ENCODE results near the gene ARMC3. TPM values are rescaled to one million over a fixed set of nuclear protein-coding genes. Genes with fewer than 3 reads are reported as not detected.

The ARMC3 gene
- total and polyA plus RNA-seq, 9 of the 15 experiments (the other 6 are each of a cell fraction or from before 2014, with no cell fraction given) = 0.33 to 1.1 (median 0.62) TPM

DNA sequence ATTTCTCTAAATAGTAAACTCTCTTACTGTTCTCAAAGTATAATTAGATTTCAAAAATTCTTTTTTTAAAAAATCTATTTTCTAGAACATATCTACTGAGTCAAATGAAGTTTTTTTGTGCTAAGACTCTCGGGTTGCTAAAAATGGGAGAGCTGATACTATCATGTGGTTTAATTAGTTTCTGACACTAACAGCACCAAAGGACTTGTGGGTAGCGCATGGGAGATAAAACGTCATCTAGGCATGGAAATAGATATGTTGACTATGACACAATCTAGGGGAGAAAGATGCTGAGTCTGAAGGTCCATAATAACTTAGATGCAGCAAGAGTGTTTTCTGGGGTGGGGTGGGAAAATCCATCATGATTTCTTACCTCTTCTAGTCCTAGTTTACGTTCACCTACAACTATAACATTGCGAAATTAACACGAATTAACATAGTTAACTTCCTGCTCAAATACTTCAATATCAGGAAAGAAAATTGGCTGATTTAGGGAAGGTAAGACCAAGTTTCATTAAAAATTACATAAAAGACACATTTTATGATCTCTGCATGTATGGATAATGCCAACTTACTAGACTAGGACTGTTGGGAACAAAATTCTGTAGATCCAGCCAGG lies 14.3 kb upstream of the ARMC3 start (continued):
- TF ChIP-seq, protein P1, sequence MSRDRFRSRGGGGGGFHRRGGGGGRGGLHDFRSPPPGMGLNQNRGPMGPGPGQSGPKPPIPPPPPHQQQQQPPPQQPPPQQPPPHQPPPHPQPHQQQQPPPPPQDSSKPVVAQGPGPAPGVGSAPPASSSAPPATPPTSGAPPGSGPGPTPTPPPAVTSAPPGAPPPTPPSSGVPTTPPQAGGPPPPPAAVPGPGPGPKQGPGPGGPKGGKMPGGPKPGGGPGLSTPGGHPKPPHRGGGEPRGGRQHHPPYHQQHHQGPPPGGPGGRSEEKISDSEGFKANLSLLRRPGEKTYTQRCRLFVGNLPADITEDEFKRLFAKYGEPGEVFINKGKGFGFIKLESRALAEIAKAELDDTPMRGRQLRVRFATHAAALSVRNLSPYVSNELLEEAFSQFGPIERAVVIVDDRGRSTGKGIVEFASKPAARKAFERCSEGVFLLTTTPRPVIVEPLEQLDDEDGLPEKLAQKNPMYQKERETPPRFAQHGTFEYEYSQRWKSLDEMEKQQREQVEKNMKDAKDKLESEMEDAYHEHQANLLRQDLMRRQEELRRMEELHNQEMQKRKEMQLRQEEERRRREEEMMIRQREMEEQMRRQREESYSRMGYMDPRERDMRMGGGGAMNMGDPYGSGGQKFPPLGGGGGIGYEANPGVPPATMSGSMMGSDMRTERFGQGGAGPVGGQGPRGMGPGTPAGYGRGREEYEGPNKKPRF (IDR thresholded peaks at IDR 0.05; ENCODE audit: low read depth, low read length) = no peak
- no peak for TF ChIP-seq ZNF3 (CRISPR knock-in tag; IDR thresholded peaks at IDR 0.05)
- TF ChIP-seq, protein P2, sequence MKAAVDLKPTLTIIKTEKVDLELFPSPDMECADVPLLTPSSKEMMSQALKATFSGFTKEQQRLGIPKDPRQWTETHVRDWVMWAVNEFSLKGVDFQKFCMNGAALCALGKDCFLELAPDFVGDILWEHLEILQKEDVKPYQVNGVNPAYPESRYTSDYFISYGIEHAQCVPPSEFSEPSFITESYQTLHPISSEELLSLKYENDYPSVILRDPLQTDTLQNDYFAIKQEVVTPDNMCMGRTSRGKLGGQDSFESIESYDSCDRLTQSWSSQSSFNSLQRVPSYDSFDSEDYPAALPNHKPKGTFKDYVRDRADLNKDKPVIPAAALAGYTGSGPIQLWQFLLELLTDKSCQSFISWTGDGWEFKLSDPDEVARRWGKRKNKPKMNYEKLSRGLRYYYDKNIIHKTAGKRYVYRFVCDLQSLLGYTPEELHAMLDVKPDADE (conservative IDR thresholded peaks at IDR 0.05; ENCODE audit: control insufficient read depth, low read depth, low read length) = no peak
- TF ChIP-seq, protein P3, sequence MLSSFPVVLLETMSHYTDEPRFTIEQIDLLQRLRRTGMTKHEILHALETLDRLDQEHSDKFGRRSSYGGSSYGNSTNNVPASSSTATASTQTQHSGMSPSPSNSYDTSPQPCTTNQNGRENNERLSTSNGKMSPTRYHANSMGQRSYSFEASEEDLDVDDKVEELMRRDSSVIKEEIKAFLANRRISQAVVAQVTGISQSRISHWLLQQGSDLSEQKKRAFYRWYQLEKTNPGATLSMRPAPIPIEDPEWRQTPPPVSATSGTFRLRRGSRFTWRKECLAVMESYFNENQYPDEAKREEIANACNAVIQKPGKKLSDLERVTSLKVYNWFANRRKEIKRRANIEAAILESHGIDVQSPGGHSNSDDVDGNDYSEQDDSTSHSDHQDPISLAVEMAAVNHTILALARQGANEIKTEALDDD (IDR thresholded peaks at IDR 0.05) = peak; percentile 33; the same call in 1 of the 2 replicates

DNA sequence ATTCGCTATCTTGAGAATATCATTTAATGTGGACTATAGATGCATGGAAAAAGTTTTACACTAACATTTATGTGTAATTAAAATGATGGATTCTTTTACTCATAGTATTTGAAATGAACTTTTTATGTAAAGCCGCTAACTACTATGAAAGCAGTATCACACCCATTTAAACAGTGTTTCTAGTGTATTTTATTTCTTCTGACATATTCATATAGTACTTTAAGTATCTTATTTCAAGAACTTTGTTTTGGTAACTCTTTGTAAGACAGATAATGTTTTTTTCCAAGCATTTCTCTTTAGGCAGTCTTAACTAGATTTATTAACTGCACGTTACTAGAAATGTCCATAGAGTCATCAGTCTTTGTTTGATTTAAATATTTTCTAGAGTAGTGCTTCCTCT lies 12.5 kb upstream of the ARMC3 start:
- no peak overlapping the region for H3K27ac ChIP-seq (ENCODE audit: extremely low read depth, low read depth, low read length)
- POLR2A ChIA-PET = no interaction called here
- TF ChIP-seq RBM17 (IDR thresholded peaks at IDR 0.05; ENCODE audit: borderline replicate concordance, low read depth, low read length) (no peak), ZC3H8 (IDR thresholded peaks at IDR 0.05) (no peak), SRSF9 (IDR thresholded peaks at IDR 0.05; ENCODE audit: borderline replicate concordance, low read depth, low read length) (no peak), MAZ (CRISPR knock-in tag; conservative IDR thresholded peaks at IDR 0.05 in 1 of 2, IDR thresholded peaks at IDR 0.05 in 1 of 2) (no peak), PML (IDR thresholded peaks at IDR 0.05; ENCODE audit: low read length) (no peak), ETV5 (CRISPR knock-in tag; IDR thresholded peaks at IDR 0.05; ENCODE audit: low read depth) (no peak)
- TF ChIP-seq, protein P4, sequence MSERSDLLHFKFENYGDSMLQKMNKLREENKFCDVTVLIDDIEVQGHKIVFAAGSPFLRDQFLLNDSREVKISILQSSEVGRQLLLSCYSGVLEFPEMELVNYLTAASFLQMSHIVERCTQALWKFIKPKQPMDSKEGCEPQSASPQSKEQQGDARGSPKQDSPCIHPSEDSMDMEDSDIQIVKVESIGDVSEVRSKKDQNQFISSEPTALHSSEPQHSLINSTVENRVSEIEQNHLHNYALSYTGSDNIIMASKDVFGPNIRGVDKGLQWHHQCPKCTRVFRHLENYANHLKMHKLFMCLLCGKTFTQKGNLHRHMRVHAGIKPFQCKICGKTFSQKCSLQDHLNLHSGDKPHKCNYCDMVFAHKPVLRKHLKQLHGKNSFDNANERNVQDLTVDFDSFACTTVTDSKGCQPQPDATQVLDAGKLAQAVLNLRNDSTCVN (CRISPR knock-in tag; IDR thresholded peaks at IDR 0.05) = no peak
- TF ChIP-seq, protein P5, sequence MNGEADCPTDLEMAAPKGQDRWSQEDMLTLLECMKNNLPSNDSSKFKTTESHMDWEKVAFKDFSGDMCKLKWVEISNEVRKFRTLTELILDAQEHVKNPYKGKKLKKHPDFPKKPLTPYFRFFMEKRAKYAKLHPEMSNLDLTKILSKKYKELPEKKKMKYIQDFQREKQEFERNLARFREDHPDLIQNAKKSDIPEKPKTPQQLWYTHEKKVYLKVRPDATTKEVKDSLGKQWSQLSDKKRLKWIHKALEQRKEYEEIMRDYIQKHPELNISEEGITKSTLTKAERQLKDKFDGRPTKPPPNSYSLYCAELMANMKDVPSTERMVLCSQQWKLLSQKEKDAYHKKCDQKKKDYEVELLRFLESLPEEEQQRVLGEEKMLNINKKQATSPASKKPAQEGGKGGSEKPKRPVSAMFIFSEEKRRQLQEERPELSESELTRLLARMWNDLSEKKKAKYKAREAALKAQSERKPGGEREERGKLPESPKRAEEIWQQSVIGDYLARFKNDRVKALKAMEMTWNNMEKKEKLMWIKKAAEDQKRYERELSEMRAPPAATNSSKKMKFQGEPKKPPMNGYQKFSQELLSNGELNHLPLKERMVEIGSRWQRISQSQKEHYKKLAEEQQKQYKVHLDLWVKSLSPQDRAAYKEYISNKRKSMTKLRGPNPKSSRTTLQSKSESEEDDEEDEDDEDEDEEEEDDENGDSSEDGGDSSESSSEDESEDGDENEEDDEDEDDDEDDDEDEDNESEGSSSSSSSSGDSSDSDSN (IDR thresholded peaks at IDR 0.05; ENCODE audit: borderline replicate concordance in 1 of 2, low read depth in 2 of 2, low read length in 2 of 2) = no peak

More for the DNA sequence above, 12.5 kb upstream of the ARMC3 start:
- H3K4me2 ChIP-seq (ENCODE audit: insufficient read depth, low read length) = no peak overlapping the region
- no peaks in the 10 kb centered on the region for H3K79me2 ChIP-seq (ENCODE audit: control insufficient read depth, insufficient read depth, low read length)
- in situ Hi-C loops (cut with MboI) (no loop called here), intact Hi-C loops (cut with micrococcal nuclease) (no loop called here)
- no peak overlapping the region for H3K9ac ChIP-seq (ENCODE audit: insufficient read depth in 1 of 2, low read depth in 2 of 2, low read length in 2 of 2)
- H4K20me1 ChIP-seq (replicated peaks; ENCODE audit: control insufficient read depth, insufficient read depth, low read length) = no peaks in the 10 kb centered on the region
- no peaks in the 10 kb centered on the region for H3K9me3 ChIP-seq (replicated peaks; ENCODE audit: control insufficient read depth, insufficient read depth, low read depth, low read length)
- ATAC-seq (no peak), DNase-seq (ENCODE audit: extremely low read depth in 1 of 4, low spot score in 3 of 4) (no peak), FAIRE-seq (no peak)
- no peaks in the 10 kb centered on the region for H3K36me3 ChIP-seq (ENCODE audit: control insufficient read depth, insufficient read depth, low read length)
- no peak overlapping the region for H3K4me3 ChIP-seq
- no TSS peak for BruUV-seq (replicated peaks)
- H3K9me1 ChIP-seq (ENCODE audit: control insufficient read depth, insufficient read depth, low read length) = no peaks in the 10 kb centered on the region
- WGBS (ENCODE audit: insufficient coverage, low coverage, missing lambda C conversion rate) = 81% methylated on average over 3 of the region's 3 CpGs
- no peaks in the 10 kb centered on the region for H3K27me3 ChIP-seq (ENCODE audit: control insufficient read depth in 2 of 2, insufficient read depth in 2 of 2, low read length in 2 of 2)
- CTCF ChIA-PET (ENCODE audit: low intra/inter-chr PET ratio) = no interaction called here
- H2AFZ ChIP-seq (ENCODE audit: low read depth, low read length) = no peak overlapping the region
- no peaks in the 10 kb centered on the region; a peak in 1 of 5 replicates for H3K4me1 ChIP-seq (replicated peaks in 1 of 2; ENCODE audit: control insufficient read depth in 2 of 2, insufficient read depth in 2 of 2, low read length in 2 of 2)

Data from K562 (cell line).